GM12865 (cell line): ENCODE measurements around the gene SORBS1.

ENCODE experiments used
- DNase-seq: peaks from one replicate; pipeline ENCODE4 v3.0.0; 2010; ENCODE audit warnings: low read depth
- H3K4me3 ChIP-seq: 2 replicates; pipeline ENCODE4 v1.5.1; 2011; ENCODE audit warnings: mild to moderate bottlenecking, low read depth, low read length, control low read depth
- TF ChIP-seq, protein P1 (sequence below): IDR thresholded peaks from 2 replicates; pipeline ENCODE4 v1.5.1; 2011; ENCODE audit warnings: low read length, control low read depth, low read depth, inconsistent platforms; ENCODE audit not compliant: insufficient read depth; ENCODE audit errors: missing control alignments

Gene SORBS1

DNA sequence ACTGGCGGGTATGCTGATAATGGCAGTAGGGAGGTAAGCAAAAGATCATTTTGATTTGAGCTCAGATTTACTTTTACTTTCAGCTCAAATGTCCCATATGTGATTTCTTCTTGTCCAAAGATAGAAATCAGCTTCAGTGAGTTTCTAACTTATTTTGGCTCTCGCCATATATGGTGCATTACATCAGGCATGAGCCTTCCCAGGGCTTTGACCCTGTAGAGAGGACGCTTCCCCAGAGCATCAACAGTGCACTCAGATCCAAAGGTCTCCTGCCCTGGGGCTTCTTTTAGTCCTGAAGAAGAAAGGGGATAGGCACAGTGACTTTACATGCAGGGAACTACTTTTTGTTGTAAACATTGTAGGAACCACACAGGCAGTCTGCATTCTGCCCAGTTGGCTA is 141.8 kb downstream of the SORBS1 start:
- H3K4me3 ChIP-seq: no peak overlapping the region
- no peak for DNase-seq
- TF ChIP-seq, protein P1, sequence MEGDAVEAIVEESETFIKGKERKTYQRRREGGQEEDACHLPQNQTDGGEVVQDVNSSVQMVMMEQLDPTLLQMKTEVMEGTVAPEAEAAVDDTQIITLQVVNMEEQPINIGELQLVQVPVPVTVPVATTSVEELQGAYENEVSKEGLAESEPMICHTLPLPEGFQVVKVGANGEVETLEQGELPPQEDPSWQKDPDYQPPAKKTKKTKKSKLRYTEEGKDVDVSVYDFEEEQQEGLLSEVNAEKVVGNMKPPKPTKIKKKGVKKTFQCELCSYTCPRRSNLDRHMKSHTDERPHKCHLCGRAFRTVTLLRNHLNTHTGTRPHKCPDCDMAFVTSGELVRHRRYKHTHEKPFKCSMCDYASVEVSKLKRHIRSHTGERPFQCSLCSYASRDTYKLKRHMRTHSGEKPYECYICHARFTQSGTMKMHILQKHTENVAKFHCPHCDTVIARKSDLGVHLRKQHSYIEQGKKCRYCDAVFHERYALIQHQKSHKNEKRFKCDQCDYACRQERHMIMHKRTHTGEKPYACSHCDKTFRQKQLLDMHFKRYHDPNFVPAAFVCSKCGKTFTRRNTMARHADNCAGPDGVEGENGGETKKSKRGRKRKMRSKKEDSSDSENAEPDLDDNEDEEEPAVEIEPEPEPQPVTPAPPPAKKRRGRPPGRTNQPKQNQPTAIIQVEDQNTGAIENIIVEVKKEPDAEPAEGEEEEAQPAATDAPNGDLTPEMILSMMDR: no peak

DNA sequence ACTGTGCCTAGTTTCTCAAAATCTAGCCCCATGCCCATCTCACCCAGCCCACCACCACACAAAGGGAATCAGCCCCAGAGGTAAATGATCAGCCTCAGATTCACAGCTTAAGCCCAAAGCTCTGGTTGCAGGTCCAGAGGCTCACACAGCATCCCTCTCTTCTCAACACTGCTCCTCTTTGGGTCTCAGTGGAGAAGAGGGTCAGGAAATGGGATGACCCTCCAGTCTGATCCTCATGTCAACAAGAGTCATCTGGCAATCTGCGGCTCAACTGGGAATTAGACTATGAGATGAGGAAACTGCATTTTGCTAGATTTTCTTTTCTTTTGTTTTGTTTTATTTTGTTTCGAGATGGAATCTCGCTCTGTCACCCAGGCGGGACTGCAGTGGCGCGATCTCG is 144.2 kb downstream of the SORBS1 start:
- TF ChIP-seq, protein P1: no peak
- DNase-seq: no peak
- H3K4me3 ChIP-seq: no peak overlapping the region

DNA sequence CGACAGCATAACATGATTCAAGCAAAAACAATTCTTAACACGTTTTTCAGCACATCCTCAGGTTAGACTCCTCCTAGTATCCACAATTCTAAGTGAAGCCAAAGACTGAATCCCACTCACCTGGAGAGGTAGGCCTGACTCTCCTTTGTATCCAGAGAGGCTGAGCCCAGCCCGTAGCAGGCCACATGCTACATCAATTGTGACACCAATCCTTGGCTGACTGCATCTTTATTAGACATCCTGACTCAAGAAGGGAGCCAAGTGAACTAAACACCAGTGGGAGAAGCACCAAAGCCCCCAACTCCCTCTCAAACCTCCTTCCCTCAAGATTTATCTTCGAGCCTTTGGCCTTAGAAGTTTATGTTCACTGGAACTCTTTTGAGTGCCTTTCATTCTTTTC is 144.9 kb downstream of the SORBS1 start:
- DNase-seq: no peak
- TF ChIP-seq, protein P1: no peak
- no peak overlapping the region for H3K4me3 ChIP-seq

DNA sequence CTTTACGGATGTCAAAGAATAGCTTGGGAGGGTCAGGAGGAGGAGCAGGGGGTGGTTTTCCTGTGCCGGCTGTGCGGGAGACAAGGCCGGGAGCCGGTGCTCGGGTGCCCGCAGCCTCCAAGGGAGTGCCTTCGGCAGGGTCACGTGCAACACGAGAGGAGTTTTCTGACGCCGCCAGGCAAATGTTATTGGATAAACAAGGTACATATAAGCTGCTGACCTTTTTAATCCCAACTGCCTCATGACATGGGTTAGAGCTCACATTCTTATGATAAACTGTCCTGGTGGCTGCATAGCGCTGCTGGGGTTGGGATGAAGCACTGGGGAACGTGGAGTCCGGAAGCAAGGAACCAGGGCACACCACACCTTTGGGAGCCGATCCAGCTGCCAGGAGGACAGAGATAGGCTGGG is 145.5 kb downstream of the SORBS1 start:
- TF ChIP-seq, protein P1: no peak
- H3K4me3 ChIP-seq: no peak overlapping the region
- no peak for DNase-seq

DNA sequence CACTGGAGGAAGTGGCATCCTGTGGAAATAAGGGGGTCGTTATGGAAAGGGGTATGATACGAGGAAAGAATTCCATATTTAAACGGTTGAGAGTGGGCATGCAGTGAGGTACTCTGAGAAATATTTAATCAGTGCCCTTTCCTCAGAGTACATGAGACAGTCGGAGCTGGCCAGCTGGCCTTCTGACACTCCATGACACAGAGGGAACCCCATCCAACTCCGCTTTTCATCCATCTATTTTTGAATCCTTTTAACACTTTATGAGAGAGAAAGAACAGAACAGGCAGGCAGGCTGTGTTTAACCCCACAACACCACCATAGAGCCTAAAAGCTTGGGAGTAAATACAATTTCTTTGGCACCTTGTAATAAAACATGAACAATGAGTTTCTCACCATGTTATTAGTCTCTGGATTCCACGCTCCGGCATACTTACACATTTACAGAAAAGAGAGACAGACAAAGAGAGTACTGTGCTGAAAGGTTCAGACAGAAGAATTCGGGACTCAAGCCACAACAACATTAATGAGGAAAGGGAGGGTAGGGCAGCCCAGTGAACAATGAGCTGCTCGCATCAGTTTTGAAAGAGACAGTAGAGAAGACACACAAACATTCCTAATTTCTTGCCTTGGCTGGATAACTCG is 146.2 kb downstream of the SORBS1 start:
- no peak for DNase-seq
- no peak overlapping the region for H3K4me3 ChIP-seq
- TF ChIP-seq, protein P1: no peak

DNA sequence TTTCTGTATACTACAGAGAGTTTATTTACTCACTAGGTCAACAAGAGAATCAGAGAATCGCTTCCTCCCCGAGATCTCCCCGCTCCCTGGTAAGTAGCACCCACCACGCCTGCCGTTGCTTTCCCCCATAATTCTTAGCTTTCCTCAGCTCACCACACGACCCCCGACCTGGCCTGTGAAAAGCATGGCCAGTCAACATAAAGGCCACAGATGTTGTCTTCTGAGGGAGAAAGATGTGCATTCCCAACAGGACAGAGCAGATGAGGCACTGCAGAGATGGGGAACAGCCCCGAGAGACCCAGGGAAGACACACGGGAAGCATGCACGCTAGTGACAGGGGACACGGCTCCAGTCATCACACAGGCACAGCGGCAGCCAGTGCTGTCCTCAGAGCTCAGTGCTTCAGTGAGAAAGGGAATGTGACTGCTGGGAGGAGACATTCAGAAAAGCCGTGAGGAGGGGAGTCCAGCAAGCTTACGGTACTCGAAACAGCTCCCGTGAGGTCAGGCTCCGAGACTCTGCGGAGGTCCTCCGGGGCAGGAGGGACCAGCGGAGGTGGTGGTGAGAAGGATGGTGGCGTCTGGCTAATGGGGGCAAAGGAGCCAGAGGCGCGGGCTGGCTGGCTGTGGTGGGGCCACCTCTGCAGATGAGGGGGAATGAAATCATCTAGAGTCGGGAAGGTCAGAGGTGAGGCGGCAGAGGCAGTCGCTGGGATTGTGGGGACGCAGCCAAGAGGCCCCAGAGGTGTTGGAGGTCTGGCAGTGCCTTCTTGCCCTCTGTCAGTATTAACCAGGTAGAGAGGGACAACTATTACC is 146.9 kb downstream of the SORBS1 start:
- TF ChIP-seq, protein P1: no peak
- H3K4me3 ChIP-seq: no peak overlapping the region
- no peak for DNase-seq

DNA sequence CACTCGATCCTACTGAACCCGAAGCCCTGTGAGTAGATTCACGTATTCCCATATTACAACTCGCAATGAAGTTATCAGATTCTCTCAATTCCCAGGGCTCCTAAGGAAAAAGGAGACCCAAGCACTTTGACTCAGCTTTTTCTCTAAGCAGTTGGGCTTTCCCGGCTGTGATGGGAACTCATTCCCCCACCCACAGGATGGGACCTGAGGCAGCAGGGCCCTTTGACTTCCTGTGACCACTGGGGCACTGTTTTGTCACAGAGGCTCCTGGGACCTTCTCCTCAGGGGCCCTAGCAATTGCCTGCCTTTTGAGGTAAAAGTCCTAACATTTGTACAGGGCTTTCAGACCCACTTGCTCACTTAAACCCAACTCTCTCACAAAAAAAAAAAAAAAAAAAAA is 147.6 kb downstream of the SORBS1 start:
- DNase-seq: no peak
- TF ChIP-seq, protein P1: no peak
- no peak overlapping the region for H3K4me3 ChIP-seq
